HUDEP-2 (cell line): ENCODE results near the gene EVX2.

ENCODE experiments used
- DNase-seq, 76 experiments: peaks; one replicate each; lab custom pipeline; 2025; ENCODE audit not compliant: unreplicated experiment in 76 of 76; lab: John Stamatoyannopoulos, UW

EVX2 gene

DNA sequence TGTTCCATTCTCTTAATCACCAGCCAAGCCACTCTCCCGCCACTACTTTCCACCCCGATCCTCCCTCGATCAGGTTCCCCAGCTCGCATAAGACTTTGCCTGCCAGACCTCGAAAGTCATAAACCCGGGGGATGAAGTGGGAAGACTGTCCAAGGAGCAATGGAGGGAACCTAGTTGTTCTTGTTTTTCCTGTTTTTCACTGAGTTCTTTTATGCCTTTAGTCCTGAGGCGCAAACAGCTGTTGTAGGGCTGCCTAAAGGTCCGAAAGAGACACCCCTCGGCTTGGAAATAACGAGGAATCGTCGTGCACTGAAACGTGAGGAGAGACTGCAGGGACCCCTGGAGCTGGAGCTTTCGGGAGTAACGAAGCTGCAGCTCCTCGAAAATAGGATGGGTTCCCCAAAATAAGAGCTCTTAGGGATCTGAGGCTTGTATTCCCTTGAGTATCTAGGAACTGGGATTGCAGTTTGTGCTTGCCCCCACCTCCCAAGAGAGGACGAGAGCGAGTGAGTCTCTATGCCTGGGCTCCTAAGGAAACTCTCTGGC is 14.1 kb upstream of the EVX2 start:
- DNase-seq: no peak

DNA sequence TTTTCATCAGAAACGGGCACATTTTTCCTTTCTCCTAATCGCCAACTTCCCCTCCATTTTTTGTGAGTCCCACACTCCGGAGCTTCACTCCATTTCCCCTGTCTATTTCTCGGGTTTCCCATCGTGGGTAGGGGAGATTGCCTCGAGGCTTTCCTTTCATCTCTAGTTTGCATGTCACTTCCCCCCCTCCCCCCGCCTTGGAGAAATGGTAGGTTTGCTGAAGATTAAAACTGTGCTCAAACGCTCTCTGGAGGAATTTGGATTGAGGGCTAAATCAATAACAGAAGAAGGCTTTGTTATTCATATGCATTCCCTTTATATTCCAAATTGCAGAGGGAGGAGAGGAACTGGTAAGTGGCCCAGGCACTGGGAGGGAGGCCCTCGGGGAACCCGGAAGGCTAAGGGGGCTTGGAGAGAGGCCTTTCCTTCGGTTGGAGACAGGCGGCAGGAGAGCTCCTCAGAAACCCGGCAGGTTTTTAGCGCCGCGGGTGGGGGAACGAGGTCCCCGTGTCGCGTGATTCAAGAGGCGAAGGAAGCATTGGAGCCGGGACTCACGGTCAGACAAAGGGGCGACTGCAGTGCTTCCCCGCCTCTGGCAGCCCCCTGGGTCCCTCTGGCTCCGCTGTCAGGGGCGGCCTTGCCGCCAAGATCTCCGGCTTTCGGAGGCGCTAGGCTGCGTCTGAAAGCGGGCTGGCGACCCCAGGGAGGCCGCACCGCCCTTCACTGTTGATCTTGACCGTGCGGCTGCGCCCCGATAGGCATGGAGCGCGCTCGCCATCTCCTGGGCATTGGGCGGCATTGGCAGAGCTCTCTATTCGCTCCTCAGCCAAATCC is 13.4 kb upstream of the EVX2 start:
- peak in 55 of 76 experiments; percentile 6 to 74 (median 38) for DNase-seq

DNA sequence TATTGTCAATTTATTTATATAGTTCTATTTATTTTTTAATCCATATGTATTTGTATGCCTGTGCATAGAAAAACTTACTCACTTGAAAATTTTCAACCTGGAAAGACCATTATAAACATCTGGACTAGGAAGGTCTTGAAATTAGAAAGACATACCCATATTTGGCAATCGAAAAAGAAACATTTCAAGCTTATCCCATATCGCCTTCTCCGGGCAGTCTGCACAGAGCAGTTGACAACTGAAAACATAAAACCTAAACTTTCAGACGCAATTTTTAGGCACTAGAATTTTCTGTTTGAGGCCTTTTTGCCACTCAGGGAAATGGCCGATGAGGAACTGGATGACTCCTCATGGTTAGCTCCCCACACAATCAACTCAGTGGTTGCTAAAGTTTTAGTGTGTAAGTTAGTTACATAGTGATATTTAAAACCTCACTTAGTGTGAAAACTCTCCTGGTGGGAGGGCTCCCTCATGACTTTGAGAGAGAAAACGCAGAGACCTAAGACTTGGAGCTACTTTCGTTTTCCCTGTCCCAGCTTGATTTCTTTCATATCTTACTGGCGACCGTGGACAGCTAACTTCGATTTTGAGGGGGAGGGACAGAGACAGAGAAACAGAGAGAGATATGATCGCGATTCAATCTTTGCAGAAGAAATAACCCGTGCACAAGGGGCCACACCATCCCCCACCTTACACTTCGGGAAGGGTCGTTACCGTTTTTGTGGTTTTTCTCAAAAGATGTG is 12.7 kb upstream of the EVX2 start:
- DNase-seq: no peak

DNA sequence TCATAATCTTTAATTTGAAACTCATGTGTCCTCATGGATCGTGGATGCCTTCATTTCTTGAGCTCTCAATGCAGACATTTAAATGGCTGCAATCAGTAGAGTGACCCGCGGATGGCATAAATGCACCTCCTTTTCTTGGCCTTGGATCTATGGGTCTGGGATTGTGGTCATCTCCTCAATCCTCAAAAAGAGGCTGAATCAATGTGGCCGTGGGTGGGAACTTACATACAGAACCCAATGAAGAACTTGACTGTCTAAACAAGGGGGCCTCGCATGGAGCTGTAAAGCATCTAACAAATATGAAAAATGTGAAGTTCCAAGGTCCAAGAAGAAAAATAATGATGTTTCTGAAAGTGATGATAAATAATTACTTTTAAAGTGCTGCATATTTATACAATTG is 11.7 kb upstream of the EVX2 start:
- no peak for DNase-seq

DNA sequence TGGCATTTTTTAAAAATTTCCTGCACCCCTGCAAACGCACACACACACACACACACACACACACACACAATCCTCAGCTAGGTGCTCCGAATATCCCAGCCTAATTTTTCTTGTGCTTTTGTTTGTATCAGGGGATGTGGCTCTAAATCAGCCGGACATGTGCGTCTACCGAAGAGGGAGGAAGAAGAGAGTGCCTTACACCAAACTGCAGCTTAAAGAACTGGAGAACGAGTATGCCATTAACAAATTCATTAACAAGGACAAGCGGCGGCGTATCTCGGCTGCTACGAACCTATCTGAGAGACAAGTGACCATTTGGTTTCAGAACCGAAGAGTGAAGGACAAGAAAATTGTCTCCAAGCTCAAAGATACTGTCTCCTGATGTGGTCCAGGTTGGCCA is 10.6 kb upstream of the EVX2 start:
- no peak for DNase-seq

DNA sequence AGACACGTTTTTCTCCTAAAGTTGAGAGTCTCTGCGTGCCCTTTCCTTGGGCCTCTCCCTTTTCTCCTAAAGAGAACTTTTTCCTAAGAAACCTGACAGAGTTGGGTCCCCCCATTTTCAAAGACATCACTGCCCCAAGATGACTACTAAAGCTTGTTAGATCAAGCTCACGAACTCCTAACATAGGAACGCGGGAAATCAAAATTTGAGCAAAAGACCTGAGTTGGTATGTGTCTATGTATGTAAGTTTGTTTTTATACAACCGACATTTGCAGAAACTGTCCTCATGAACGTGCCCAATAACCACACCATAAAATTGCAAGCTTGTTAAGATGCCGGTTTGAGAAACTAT is 10.1 kb upstream of the EVX2 start:
- no peak for DNase-seq

DNA sequence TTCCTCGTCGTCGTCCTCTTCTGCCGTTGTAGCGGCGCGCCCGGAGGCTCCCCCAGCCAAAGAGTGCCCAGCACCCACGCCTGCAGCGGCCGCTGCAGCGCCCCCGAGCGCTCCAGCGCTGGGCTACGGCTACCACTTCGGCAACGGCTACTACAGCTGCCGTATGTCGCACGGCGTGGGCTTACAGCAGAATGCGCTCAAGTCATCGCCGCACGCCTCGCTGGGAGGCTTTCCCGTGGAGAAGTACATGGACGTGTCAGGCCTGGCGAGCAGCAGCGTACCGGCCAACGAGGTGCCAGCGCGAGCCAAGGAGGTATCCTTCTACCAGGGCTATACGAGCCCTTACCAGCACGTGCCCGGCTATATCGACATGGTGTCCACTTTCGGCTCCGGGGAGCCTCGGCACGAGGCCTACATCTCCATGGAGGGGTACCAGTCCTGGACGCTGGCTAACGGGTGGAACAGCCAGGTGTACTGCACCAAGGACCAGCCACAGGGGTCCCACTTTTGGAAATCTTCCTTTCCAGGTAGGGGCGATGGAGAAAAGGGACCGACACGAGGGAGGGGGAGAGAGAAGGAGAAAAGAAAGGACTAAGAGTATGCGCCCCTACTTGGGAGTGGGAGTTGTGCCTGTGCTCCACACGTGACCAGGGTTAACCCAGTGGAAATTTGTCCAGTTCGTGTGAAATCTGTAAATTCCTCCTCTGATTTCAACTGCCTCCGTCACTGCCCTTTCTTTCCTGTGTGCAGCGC is 9.6 kb upstream of the EVX2 start:
- DNase-seq: peak in 2 of 76 experiments; percentile 10 to 18

DNA sequence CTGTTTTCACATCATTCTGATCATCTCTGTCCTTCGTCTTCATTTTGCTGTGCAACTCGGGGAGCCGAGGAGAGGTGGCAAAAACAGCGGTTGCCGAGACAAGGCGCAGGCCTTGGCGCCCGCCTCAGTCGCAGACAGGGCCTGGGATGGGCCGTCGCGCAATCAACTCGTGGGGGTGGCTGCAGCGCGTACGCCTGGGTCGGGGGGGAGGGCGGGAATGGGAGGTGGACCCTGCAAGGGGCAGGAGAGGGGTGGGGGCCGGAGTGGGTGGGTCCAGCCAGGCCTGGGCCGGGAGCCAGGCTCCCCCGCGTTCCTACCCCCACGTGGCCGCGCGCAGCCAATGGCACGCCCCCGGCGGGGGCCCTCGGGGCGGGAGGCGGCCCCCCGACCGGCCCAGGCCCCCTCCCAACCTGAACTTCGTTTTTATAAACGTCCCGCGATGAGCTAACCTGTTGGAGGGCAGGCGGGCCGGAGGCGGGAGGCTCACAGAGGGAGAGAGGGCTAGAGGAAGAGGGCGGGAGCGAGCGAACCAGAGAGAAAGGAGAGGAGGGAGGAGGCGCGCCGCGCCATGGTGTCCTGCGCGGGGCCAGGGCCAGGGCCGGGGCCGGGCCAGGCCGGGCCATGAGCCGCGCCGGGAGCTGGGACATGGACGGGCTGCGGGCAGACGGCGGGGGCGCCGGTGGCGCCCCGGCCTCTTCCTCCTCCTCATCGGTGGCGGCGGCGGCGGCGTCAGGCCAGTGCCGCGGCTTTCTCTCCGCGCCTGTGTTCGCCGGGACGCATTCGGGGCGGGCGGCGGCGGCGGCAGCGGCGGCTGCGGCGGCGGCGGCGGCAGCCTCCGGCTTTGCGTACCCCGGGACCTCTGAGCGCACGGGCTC is 8.7 kb upstream of the EVX2 start, which contains the start of gene HOXD13:
Gene HOXD13 (plus strand): TSS at position 452 of the 875 bp plus-strand sequence. CDS start 170 bp downstream, at position 622.
- DNase-seq: peak in 2 of 76 experiments; percentile 19 to 42

DNA sequence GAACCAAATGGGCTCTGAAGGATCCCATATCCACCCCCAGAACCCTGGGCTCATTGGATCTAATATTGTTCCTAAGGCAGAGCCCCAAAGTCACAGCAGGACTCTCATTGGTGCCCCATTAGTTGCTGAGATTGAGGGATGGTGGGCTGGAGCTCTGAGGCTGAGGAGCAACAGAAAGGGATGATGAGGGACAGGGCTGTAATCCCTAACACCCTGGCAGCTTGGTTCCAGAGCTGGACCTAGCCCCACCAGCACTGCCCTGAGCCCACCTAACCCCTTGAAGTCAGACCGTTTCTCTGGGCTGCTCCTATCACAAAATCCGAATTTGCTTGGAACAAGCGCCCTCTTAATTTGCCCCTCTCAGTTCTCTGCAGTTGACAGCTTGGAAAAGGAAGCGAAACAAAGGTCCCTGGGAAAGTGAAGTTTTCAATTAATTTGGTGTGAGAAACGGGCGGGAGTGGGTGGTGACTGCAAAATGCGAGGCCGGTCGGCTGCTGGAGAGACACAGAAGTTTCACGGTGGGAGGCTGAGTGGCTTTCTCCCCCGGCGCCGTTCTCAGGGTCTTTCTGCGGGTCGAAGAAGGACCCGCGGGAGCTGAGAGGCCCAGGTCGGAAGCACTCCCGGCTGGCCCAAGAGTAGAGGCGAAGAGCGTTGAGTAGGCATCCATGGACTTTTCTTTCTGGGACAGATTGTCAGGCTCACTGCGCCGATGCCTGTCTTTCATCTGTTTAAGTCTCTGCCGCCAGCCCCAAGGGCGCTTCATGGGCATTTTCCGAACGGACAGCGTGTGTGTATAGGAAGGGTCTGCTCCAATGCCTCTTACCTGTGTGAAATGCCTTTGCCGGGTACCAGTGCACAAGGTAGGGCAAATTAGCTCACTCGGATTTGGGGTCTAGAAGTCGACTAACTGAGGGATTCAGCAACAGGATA is 7.8 kb upstream of the EVX2 start:
- DNase-seq: no peak

DNA sequence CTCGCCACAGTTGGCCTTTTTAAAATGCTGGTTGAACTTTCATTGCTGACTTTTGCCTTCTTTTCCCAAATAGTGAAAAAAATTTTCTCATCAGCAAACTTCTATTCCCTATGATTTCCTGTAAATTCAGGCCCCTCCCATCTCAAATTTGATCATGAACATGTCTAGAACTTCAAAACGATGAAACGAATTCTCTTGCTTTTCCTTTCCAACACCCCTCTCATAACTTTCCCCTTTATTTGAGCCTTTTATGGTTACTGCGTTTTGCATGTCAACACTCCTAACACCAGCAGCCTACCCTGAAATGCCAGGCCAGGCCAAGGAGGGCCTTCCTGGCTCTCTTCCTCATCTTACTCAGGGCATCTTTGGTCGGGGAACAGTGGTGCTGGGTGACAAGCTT is 7.1 kb upstream of the EVX2 start:
- no peak for DNase-seq

DNA sequence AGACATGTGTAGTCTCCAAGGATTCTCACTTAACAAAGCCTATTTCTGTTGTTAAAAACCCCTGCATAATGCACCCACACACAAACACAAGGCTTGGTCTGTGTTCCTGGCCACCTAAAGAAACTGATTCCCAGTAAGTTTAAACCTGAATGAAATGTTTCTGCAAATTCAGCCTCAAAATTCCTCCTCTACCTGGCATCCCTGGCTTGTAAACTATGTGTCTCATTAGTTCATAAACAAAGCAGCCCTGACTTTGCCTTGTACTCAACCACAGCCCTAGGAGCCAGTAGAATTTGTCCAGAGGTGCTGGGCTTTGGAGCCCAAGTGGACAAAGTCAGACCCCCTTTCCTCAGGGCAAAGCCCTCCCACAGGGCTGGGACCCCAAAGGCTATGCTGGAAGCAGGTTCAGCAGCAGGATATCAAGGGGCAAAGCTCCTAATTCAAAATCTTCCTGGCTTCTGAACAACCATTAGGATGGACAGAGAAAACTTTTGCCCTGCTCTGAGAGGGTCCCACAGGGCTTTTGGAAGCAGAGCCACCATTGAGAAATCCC is 6.2 kb upstream of the EVX2 start:
- DNase-seq: no peak

DNA sequence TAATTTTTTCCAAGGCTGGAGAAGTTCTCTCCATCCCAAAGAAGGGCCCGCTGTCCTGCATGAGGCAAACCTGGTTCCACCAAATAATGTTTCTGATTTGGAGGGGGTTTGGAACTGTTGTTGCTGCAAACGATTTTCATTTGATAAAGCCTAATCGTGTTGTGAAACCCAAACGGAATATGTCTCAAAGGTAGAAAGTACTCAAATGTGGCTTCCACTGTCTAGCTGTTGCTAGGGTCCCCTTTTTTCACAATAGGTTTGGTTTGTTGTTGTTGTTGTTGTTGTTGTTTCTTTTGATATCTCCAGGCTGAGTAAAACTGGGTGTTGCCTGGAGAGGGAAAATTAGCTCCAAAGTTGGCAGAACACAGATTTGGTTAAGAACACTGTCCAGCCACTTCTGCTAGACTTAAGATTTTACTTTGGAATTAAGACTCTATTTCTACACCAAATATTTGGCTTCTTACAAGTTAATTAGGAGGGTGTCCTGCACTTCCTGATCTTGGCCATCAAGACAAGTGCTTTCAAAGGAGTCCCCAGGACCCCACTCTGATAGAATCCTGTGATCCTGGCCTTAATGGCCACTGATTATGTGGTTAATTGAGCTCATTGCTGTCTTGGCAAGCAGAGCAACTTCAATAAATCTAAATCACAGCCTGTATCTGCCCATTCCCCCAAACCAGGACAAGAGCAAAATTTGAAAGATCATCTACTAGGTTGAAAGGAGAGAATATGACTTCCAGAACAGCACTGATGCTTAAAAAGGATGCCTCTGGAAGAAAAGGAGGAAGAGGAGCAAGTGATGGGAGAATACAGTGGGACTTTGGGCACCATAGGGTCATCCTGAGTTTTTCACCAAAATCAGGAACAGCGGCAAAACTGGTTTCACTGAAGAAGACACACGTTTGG is 5.4 kb upstream of the EVX2 start:
- no peak for DNase-seq

DNA sequence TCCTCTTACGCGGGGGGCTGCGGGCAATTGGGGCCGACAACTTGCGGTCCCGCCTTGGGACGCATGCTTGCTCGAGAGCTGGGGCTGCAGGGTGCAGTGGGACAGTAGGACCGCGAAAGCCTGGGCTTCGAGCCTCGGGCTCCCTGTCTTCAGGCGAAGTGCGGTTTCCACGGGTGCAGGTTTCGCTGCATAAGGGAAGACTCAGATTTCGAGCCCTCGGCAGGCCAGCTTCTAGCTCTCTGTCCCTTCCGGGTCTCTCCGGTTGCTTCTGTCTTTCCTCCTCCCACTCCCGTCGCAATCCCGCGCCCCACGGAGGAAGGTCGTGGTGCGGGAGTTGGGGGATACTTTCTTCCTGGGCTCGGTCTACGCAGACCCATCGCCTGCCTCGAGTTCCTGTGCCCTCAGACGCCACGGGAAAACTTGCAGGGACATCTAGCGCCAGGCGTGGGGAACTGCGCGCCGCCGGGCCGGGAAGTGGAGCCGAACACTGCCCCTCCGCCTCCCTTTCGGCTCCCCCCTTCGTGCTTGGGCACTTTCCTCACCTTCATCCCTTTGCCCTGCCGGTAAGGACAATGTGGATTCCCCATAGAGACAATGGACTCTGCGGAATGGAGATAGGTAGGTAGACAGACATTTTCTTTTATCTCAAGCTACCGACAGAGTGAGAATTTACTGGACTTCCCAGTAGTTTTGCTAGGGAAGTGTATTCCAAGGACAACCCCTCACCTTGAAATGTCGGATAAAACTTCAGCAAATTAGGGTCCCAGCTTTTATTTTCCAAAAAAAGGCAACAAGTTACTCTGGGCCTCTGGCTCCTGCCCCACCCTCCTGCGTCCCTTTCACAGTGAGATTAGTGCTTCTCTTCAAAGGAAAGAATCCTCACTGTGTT is 4.5 kb upstream of the EVX2 start:
- DNase-seq: peak in 28 of 76 experiments; percentile 3 to 41 (median 20)

DNA sequence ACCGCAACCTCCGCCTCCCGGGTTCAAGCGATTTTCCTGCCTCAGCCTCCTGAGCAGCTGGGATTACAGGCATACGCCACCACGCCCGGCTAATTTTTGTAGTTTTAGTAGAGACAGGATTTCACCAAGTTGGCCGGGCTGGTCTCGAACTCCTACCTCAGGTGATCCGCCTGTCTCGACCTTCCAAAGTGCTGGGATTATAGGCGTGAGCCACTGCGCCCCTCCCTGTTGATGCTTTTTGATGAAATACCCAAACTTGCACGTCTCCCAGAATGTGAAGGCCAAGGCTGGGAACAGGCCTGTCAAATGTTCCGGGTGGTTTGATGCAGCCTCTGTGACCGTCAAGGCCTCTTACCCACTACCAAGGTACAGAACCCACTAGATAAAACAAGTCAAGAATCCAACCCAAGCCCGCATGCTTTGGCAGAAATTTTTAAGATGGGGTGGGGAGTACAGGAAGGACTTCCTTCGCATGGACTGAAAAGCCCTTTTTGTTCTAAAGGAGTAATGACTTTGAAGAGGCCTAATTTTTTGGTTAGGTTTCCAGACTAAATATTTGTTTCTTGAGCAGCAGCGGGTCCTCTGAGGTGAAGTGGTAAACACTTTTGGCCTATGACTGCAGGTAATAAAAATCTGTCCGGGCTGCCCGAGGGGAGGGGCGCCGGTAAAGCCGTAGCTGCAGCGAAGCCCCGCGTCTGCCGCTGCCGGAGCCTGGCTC is 3.7 kb upstream of the EVX2 start:
- no peak for DNase-seq

DNA sequence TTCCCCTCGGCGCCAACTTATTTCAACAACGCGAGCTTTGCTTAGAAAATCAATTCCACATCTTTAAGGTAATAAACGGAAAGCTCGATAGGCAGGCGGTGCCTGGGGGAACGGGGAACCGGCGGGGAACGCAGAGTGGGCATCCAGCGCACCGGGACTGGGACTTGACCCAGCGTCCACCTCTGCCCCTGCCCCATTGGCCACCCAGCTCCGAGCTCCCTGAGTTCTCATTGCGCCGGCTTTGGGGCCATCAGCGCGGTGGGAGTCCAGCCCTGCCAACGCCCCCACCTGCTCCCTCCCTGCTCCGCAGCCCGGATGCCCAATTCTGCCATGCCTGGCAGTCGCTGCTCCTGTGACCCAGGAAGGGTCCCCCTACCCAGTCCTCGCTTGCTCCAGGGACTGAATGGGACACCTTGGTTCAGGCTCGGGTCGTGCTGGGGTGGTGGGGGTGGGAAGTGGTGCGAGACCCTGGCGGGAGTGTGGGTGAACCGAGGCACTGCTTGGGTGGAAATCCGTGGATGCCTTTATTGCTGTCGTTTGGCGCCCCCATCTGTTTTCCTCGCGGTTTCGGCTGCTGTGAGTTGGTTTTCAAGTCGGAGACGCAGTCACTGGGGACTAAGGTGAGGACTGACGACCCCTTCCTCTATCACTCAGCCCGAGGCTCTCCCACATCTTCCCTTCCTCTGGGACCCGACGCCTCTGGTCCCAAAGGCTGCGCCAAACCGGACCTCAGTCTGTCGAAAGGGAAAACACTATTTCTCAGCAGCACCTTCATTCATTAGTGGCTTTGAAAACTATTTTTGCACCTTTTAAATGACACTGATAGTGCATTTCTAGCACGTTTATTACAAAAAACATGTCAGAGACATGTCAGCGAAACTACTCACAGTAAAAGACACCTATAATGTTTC is 2.4 kb upstream of the EVX2 start:
- peak in 30 of 76 experiments; percentile 5 to 45 (median 24) for DNase-seq
